Neural progenitor cell (in vitro differentiated cells): ENCODE results near the gene CES5A.

Source experiments
- EZH2 ChIP-seq: fragments of 200-600 bp; sonication (generic); IDR thresholded peaks from 2 replicates; pipeline ENCODE4 v1.6.1; 2017; ENCODE audit warnings: antibody characterized with exemption, mild to moderate bottlenecking, moderate library complexity
- TF ChIP-seq, protein P1 (sequence below): fragments of 200-600 bp; sonication (generic); IDR thresholded peaks from 2 replicates; pipeline ENCODE4 v1.5.1; 2017; ENCODE audit warnings: antibody characterized with exemption, mild to moderate bottlenecking

DNA sequence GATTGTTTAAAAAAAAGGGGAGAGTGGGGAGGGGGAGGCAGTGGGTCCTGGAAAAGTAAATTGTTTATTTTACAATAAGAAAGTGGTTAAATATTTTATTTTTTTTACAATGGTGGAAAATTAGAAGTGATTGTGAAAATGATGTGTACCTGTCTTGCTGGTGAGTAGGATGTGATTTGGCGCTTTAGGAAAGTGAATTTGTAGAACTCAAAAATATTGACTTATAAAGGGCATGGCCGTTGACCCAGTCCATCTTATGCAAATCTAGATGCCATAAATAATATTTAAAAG, 32.1 kb downstream of the CES5A start:
- TF ChIP-seq, protein P1, sequence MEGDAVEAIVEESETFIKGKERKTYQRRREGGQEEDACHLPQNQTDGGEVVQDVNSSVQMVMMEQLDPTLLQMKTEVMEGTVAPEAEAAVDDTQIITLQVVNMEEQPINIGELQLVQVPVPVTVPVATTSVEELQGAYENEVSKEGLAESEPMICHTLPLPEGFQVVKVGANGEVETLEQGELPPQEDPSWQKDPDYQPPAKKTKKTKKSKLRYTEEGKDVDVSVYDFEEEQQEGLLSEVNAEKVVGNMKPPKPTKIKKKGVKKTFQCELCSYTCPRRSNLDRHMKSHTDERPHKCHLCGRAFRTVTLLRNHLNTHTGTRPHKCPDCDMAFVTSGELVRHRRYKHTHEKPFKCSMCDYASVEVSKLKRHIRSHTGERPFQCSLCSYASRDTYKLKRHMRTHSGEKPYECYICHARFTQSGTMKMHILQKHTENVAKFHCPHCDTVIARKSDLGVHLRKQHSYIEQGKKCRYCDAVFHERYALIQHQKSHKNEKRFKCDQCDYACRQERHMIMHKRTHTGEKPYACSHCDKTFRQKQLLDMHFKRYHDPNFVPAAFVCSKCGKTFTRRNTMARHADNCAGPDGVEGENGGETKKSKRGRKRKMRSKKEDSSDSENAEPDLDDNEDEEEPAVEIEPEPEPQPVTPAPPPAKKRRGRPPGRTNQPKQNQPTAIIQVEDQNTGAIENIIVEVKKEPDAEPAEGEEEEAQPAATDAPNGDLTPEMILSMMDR: no peak
- TF ChIP-seq EZH2: no peak
